ENCODE data around the gene HTR7. TPM values are rescaled to one million over a fixed set of nuclear protein-coding genes. Genes with fewer than 3 reads are reported as not detected.

The HTR7 gene
- total RNA-seq, 2 experiments from 2014 or later = not detected

- H3K4me3 Mint-ChIP-seq = peak overlapping the region; percentile 91
- DNase-seq = peak; percentile 57
- peak; percentile 35 for ATAC-seq
- peaks cover 40% of the 10 kb centered on the region for H3K4me1 Mint-ChIP-seq
- H3K9me3 Mint-ChIP-seq (ENCODE audit: low read depth) = no peaks in the 10 kb centered on the region
- peaks cover 18% of the 10 kb centered on the region for H3K36me3 Mint-ChIP-seq
- peak overlapping the region; percentile 92 for H3K27ac Mint-ChIP-seq
- H3K27me3 Mint-ChIP-seq = peaks cover 21% of the 10 kb centered on the region
- CTCF ChIA-PET = interaction anchor here (1.0 to 5.0 kb wide), 8 partner anchors 10 to 379 kb away, joined by 3 to 19 read pairs (median 4); partner anchors contain the start of gene HTR7
Measured at GRCh38 chr10:90872648-90873020, 14.8 kb upstream of the HTR7 start.

DNA sequence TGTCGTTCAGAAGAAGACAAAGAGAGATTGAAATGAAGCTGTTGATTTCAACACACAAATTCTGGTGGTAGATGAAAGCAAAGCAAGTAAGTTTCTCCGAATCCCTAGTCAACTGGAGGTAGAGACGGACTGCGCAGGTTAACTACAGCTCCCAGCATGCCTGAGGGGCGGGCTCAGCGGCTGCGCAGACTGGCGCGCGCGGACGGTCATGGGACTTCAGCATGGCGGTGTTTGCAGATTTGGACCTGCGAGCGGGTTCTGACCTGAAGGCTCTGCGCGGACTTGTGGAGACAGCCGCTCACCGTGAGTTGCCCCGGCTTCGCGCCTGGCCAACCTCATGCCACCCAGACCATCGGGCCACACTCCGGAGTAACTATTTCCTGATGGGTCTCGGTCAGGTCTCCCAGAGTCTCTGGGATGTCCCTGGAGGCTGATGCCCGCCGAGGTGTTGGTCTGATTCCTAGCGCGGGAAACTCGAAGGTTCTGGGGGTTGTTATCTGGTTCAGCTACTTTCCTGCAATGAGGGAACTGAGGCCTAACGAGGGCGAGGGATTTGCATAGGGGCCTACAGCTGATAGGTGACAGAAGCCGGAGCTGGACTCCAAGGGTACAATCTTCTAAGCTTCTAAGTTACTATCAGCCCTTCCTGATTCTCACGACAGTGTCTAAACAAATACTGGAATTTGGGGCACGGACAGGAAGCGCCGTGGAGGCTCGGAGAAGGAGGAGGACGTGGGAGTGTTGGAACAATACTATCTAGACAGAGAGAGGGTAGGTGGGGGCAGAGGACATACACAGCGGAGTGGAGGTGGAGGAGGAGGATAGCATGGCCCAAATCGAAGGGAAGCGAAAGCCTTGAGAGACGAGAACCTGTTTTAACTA, 14.2 kb upstream of the HTR7 start, which contains the start of gene RPP30:
Gene RPP30 (plus strand): TSS at position 209 of the 882 bp plus-strand sequence. CDS start 13 bp downstream, at position 222.
- Mint-ChIP-seq H3K4me1 (peaks cover 40% of the 10 kb centered on the region), H3K27ac (peak within 1 kb of the TSS; percentile 92), H3K27me3 (peaks cover 27% of the 10 kb centered on the region), H3K9me3 (ENCODE audit: low read depth) (no peaks in the 10 kb centered on the region), H3K36me3 (peaks cover 13% of the 10 kb centered on the region), H3K4me3 (peak within 1 kb of the TSS; percentile 91)
- ATAC-seq = peak; percentile 98
- peak; percentile 90 for DNase-seq
- CTCF ChIA-PET = interaction anchor here (1.0 to 5.0 kb wide), 9 partner anchors 8 to 380 kb away, joined by 3 to 19 read pairs (median 4); partner anchors contain the start of gene HTR7

DNA sequence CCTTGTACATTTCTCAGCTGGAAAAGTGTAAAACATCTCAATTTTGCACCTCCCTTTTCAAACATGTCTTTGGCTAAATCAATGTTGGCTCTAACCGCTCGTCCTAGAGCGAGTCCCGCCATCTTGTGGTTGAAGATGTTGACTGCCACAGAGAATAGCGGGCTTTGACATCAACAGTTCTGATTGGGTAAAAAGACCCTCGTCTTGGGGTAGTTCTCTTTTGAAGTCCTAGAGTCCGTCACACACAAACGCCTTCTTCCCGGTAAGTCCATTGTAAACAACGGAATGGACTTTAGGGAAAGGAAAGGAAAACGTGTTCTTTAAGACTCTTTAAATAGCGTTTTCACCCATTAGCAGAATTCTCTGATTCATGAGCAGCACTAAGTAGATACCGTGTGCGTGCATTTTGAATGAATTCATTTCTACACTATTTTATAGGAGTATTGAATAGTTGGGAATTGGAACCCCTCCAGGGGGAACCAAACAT, 13.5 kb upstream of the HTR7 start:
- peak; percentile 56 for ATAC-seq
- Mint-ChIP-seq H3K27ac (peak overlapping the region; percentile 92), H3K27me3 (peaks cover 33% of the 10 kb centered on the region), H3K4me1 (peaks cover 36% of the 10 kb centered on the region), H3K36me3 (peaks cover 8% of the 10 kb centered on the region), H3K9me3 (ENCODE audit: low read depth) (no peaks in the 10 kb centered on the region), H3K4me3 (peak overlapping the region; percentile 91)
- CTCF ChIA-PET = interaction anchor here (0.6 to 5.0 kb wide), 9 partner anchors 8 to 381 kb away, joined by 3 to 19 read pairs (median 5); partner anchors contain the start of gene HTR7
- DNase-seq = peak; percentile 71

- no peak overlapping the region for H3K4me3 Mint-ChIP-seq
- no peaks in the 10 kb centered on the region for H3K9me3 Mint-ChIP-seq (ENCODE audit: low read depth)
- CTCF ChIA-PET = interaction anchor here (0.7 to 5.1 kb wide), 4 partner anchors 9 to 116 kb away, joined by 3 to 18 read pairs (median 4); no protein-coding TSS in a partner anchor
- ATAC-seq (no peak), DNase-seq (no peak)
- no peak overlapping the region for H3K27ac Mint-ChIP-seq
- H3K27me3 Mint-ChIP-seq = peaks cover 72% of the 10 kb centered on the region
- peaks cover 8% of the 10 kb centered on the region for H3K4me1 Mint-ChIP-seq
- peaks cover 2% of the 10 kb centered on the region for H3K36me3 Mint-ChIP-seq
Measured at GRCh38 chr10:90866050-90866598, 8.3 kb upstream of the HTR7 start.

DNA sequence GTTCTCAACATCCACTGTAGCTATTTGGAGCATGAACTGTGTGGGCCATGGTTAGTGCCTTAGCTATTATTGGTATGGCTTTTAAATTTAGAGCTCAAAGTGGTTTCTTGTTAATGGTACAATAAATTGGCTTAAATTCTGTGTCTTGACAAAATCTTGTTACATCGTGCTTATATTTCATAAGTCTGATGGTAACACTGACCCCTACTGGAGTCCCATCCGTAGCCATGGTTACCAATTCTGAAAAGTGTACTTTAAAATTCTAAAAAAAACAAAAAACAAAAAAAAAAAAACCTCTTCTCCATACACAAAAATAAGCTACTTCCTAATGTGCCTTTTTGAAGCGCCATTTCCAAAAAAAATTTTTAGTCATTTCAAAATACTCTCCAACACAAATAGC, 7.6 kb upstream of the HTR7 start:
- CTCF ChIA-PET = interaction anchor here (0.7 to 5.1 kb wide), 4 partner anchors 9 to 115 kb away, joined by 3 to 18 read pairs (median 4); no protein-coding TSS in a partner anchor
- H3K27me3 Mint-ChIP-seq = peaks cover 76% of the 10 kb centered on the region
- ATAC-seq (no peak), DNase-seq (no peak)
- H3K27ac Mint-ChIP-seq = no peak overlapping the region
- H3K4me3 Mint-ChIP-seq = no peak overlapping the region
- peaks cover 1% of the 10 kb centered on the region for H3K4me1 Mint-ChIP-seq
- no peaks in the 10 kb centered on the region for H3K9me3 Mint-ChIP-seq (ENCODE audit: low read depth)
- H3K36me3 Mint-ChIP-seq = peaks cover 2% of the 10 kb centered on the region

DNA sequence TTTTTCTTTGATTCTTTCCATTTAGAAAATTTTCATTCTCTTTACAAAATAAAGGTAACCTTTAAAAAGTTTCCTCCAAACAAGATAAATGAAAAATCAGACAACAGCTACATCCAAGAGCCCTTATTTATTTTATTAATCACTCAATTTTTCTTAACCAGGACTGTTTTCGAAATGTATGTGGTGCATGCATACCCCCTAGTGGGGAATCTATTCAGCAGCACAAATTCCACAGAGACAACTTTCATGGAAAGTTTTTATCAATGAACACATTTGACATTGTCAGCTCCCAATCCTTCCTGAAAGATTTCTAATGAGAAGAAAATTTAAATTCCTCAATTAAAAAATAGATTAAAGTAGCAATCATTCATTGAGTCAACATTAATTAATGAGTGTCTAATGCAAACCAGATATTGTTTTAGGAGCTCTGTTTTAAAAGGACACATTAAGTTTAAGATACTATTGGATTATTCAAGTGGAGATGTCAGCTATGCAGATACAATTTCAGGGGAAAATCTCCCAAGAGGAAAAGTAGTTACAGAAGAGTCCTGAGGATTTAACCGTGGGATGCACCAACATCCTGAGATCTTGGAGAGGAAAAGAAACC, 5.2 kb upstream of the HTR7 start:
- no peak overlapping the region for H3K27ac Mint-ChIP-seq

GRCh38 chr10:90860790-90861189, 3.0 kb upstream of the HTR7 start:
- Mint-ChIP-seq H3K4me3 (no peak overlapping the region), H3K27ac (no peak overlapping the region), H3K27me3 (peaks cover 77% of the 10 kb centered on the region), H3K36me3 (peaks cover 2% of the 10 kb centered on the region), H3K4me1 (peaks cover 8% of the 10 kb centered on the region), H3K9me3 (ENCODE audit: low read depth) (no peaks in the 10 kb centered on the region)
- DNase-seq = no peak
- no peak for ATAC-seq
- CTCF ChIA-PET = interaction anchor here (1.2 to 2.4 kb wide), 2 partner anchors 10 to 109 kb away, joined by 3 to 10 read pairs; no protein-coding TSS in a partner anchor

More for the DNA sequence above, 5.2 kb upstream of the HTR7 start:
- H3K9me3 Mint-ChIP-seq (ENCODE audit: low read depth) = no peaks in the 10 kb centered on the region
- H3K4me1 Mint-ChIP-seq = peaks cover 3% of the 10 kb centered on the region
- no peaks in the 10 kb centered on the region for H3K36me3 Mint-ChIP-seq
- DNase-seq (no peak), ATAC-seq (no peak)
- H3K4me3 Mint-ChIP-seq = no peak overlapping the region
- H3K27me3 Mint-ChIP-seq = peaks cover 81% of the 10 kb centered on the region
- CTCF ChIA-PET = interaction anchor here (0.8 to 5.1 kb wide), 4 partner anchors 9 to 113 kb away, joined by 3 to 18 read pairs (median 6); partner anchors contain the start of gene RPP30

DNA sequence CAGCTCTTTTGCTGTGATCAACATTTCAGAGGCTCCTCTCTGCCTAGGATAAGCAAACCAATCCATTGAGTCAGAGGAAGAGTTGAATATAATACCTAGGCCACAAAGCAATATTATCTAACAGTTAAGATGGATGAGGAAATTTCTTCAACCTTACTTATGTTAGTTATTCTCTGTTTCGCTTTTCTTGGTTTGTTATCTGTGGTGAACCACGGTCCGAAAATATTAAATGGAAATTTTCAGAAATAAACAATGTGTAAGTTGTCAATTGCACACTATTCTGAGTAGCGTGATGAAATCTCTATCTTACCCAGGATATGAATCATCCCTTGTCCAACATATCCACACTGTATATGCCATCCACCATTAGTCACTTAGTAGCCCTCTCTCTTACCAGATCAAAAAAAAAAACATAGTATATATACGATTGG, 1.5 kb upstream of the HTR7 start:
- ATAC-seq = no peak
- Mint-ChIP-seq H3K27me3 (peaks cover 78% of the 10 kb centered on the region), H3K27ac (no peak overlapping the region), H3K4me1 (peaks cover 8% of the 10 kb centered on the region), H3K9me3 (ENCODE audit: low read depth) (no peaks in the 10 kb centered on the region), H3K36me3 (peaks cover 2% of the 10 kb centered on the region), H3K4me3 (no peak overlapping the region)
- CTCF ChIA-PET = interaction anchor here (2.7 kb wide), 1 partner anchor 12 kb away, joined by 7 read pairs; no protein-coding TSS in a partner anchor
- no peak for DNase-seq

- Mint-ChIP-seq H3K9me3 (ENCODE audit: low read depth) (no peaks in the 10 kb centered on the region), H3K27ac (no peak overlapping the region), H3K27me3 (peaks cover 81% of the 10 kb centered on the region), H3K4me1 (peaks cover 8% of the 10 kb centered on the region), H3K4me3 (peak overlapping the region; percentile 65), H3K36me3 (peaks cover 2% of the 10 kb centered on the region)
- no peak for ATAC-seq
- CTCF ChIA-PET = interaction anchor here (1.5 to 2.7 kb wide), 3 partner anchors 11 to 22 kb away, joined by 3 to 19 read pairs (median 7); partner anchors contain the start of gene RPP30
- no peak for DNase-seq
Measured at GRCh38 chr10:90858461-90858968, 676 bp upstream of the HTR7 start.

GRCh38 chr10:90856964-90857634, 740 bp downstream of the HTR7 start:
- Mint-ChIP-seq H3K4me1 (peaks cover 8% of the 10 kb centered on the region), H3K27ac (no peak overlapping the region), H3K27me3 (peaks cover 79% of the 10 kb centered on the region), H3K36me3 (peaks cover 2% of the 10 kb centered on the region), H3K9me3 (ENCODE audit: low read depth) (no peaks in the 10 kb centered on the region), H3K4me3 (peak overlapping the region; percentile 81)
- ATAC-seq = peak; percentile 24
- CTCF ChIA-PET = interaction anchor here (1.0 to 2.7 kb wide), 4 partner anchors 10 to 22 kb away, joined by 3 to 19 read pairs (median 5); partner anchors contain the start of gene RPP30
- DNase-seq = no peak

DNA sequence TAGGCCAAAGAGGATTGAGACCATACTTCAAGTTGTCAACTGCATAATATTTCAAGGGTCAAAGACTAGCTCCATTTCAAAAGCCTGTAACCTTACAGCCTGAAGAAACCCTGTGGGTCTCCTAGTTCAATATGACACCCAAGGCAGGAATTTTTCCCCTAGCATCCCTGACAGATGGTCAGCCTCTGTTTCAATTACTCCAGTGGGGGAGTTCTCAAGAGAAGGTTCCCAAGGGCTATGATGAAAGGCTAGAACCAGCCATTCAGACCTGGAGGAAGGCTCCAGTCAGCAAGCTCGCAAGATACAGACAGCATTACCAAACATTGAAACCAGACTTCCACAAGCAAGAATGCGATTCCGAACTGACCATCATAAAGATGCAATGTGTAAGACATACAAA, 1.6 kb downstream of the HTR7 start:
- CTCF ChIA-PET = interaction anchor here (1.3 to 2.7 kb wide), 2 partner anchors 9 to 15 kb away, joined by 5 to 19 read pairs; partner anchors contain the start of gene RPP30
- DNase-seq (no peak), ATAC-seq (no peak)
- peaks cover 4% of the 10 kb centered on the region for H3K36me3 Mint-ChIP-seq
- H3K9me3 Mint-ChIP-seq (ENCODE audit: low read depth) = no peaks in the 10 kb centered on the region
- H3K4me1 Mint-ChIP-seq = peaks cover 8% of the 10 kb centered on the region
- no peak overlapping the region for H3K27ac Mint-ChIP-seq
- H3K4me3 Mint-ChIP-seq = peak overlapping the region; percentile 28
- peaks cover 77% of the 10 kb centered on the region for H3K27me3 Mint-ChIP-seq

DNA sequence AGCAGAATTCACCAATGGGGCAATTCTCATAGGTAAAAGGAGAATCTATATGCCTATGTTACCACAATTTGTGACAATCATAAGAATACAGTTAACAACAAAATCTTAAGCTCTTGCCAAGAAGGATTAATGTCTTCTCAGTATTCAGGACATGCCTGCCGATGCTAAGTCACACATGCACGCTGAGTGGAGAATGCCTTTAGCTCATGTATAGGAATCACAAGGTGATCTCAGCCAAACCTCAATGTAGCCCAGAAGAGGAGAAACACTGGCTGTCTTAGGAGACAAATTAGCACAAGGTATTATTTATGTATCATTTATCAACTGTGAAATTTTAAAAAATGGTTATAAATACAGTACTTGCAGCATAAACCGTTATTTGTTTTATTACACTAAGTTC, 2.7 kb downstream of the HTR7 start:
- no peak overlapping the region for H3K27ac Mint-ChIP-seq
- peaks cover 13% of the 10 kb centered on the region for H3K4me1 Mint-ChIP-seq
- peaks cover 14% of the 10 kb centered on the region for H3K36me3 Mint-ChIP-seq
- DNase-seq = no peak
- CTCF ChIA-PET = no interaction called here
- peaks cover 76% of the 10 kb centered on the region for H3K27me3 Mint-ChIP-seq
- H3K9me3 Mint-ChIP-seq (ENCODE audit: low read depth) = peaks cover 8% of the 10 kb centered on the region
- H3K4me3 Mint-ChIP-seq = no peak overlapping the region
- ATAC-seq = no peak
